Body of pancreas (tissue), 4 donors: Measurements from ENCODE around the gene ATG2A.

Source experiments
- POLR2A ChIP-seq, 3 donors: fragments of 450-650 bp; IDR thresholded peaks; one replicate each; pipeline ENCODE4 v1.6.1; 2016; ENCODE audit warnings: antibody characterized with exemption in 3 of 3, mild to moderate bottlenecking in 2 of 3
- TF ChIP-seq, protein P1 (sequence below), 7 experiments: fragments of 450-650 bp in 4 of 7; fragments of 200-600 bp in 3 of 7; sonication (generic) in 3 of 7; IDR thresholded peaks; one replicate each; pipeline ENCODE4 v1.5.1; 2016 to 2019; ENCODE audit warnings: antibody characterized with exemption in 7 of 7

DNA sequence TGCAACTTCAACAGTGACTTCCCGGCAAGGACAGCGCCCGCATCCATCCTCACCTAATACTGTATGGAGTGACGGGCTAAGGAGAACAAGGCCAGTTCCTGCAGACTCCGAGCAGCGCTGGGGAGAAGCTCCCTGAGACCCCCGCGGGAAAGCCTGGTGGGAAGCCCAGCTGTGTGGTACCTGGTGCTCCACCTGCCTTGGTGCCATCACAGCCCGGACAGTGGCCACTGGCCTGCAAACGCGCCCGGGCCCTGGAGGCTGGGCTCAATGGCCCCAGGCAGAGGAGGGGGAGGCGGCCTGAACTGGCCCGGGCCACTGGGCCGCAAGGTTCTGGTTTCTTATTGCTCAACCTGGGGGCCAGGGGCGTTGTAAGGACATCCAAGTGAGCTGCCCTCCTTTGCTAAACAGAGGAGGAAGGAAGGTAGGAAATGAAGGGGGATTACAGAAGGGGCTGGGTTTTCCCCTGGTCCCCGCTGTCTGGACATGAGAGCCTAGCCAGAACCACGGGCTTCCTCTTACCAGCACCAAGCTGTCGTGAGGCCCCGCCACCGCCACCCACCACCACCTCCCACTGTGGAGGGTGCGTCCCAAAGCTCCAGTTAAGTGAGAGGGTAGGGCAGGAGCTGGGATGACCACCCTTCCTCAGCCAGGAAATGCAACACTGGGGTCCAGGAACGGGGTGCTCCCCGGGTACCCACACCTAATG, 64.1 kb downstream of the ATG2A start:
- TF ChIP-seq, protein P1, sequence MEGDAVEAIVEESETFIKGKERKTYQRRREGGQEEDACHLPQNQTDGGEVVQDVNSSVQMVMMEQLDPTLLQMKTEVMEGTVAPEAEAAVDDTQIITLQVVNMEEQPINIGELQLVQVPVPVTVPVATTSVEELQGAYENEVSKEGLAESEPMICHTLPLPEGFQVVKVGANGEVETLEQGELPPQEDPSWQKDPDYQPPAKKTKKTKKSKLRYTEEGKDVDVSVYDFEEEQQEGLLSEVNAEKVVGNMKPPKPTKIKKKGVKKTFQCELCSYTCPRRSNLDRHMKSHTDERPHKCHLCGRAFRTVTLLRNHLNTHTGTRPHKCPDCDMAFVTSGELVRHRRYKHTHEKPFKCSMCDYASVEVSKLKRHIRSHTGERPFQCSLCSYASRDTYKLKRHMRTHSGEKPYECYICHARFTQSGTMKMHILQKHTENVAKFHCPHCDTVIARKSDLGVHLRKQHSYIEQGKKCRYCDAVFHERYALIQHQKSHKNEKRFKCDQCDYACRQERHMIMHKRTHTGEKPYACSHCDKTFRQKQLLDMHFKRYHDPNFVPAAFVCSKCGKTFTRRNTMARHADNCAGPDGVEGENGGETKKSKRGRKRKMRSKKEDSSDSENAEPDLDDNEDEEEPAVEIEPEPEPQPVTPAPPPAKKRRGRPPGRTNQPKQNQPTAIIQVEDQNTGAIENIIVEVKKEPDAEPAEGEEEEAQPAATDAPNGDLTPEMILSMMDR (IDR thresholded peaks at IDR 0.05) = no peak
- no peak for TF ChIP-seq POLR2A (IDR thresholded peaks at IDR 0.05)
